K562 (cell line): Measurements from ENCODE around the gene HRAS. TPM values are rescaled to one million over a fixed set of nuclear protein-coding genes. Genes with fewer than 3 reads are reported as not detected.

Experiments used
- BCOR ChIP-seq: fragments of 450-650 bp; IDR thresholded peaks from 2 replicates; pipeline ENCODE4 v1.6.1; 2016
- ELF1 ChIP-seq: fragments of 200-800 bp; sonication (Bioruptor generic); IDR thresholded peaks from 2 replicates; pipeline ENCODE4 v1.6.1; 2016; ENCODE audit warnings: missing genetic modification characterization, missing compliant biosample characterization
- HMG20A ChIP-seq: fragments of 450-650 bp; formaldehyde crosslinking; conservative IDR thresholded peaks from 2 replicates; pipeline ENCODE4 v1.4.0; 2020; ENCODE audit warnings: mild to moderate bottlenecking, mixed read lengths
- KDM5B ChIP-seq: fragments of 200-600 bp; sonication (generic); IDR thresholded peaks from 2 replicates; pipeline ENCODE4 v1.6.1; 2012; ENCODE audit warnings: low read depth, mild to moderate bottlenecking, moderate library complexity, low read length, control low read depth, inconsistent platforms; ENCODE audit not compliant: insufficient replicate concordance
- MGA ChIP-seq: fragments of 450-650 bp; IDR thresholded peaks from 2 replicates; pipeline ENCODE4 v1.6.1; 2016; ENCODE audit warnings: mild to moderate bottlenecking, moderate library complexity
- MTA1 ChIP-seq: fragments of 450-650 bp; IDR thresholded peaks from 2 replicates; pipeline ENCODE4 v1.6.1; 2017; ENCODE audit warnings: borderline replicate concordance
- NCOR1 ChIP-seq: fragments of 450-650 bp; IDR thresholded peaks from 2 replicates; pipeline ENCODE4 v1.6.1; 2016; ENCODE audit warnings: mild to moderate bottlenecking, moderate library complexity
- RBM22 ChIP-seq: fragments of 200-400 bp; formaldehyde crosslinking; IDR thresholded peaks from 2 replicates; pipeline ENCODE4 v1.6.1; 2018; ENCODE audit warnings: low read length, low read depth; ENCODE audit not compliant: poor library complexity, severe bottlenecking
- RHOXF2B ChIP-seq: fragments of 250-450 bp; sonication (Bioruptor Pico); conservative IDR thresholded peaks from 2 replicates; pipeline ENCODE4 v1.5.1; 2021
- ZKSCAN1 ChIP-seq: fragments of 150-350 bp; IDR thresholded peaks from 2 replicates; pipeline ENCODE4 v1.6.1; 2016; ENCODE audit warnings: low read depth, low read length
- ZNF263 ChIP-seq: sonication (generic); formaldehyde crosslinking; IDR thresholded peaks from 2 replicates; pipeline ENCODE4 v1.8.0; 2022; ENCODE audit warnings: mild to moderate bottlenecking, missing genetic modification reagents, borderline replicate concordance
- polyA plus RNA-seq, 8 experiments: library from polyadenylated mRNA; depleted of rRNA in 4 of 8; stranded (reverse) in 5 of 8; unstranded in 3 of 8; fragments of >200 nt; fragmentation: Nextera tagmentation in 2 of 8; fragmentation: Illumina TruSeq in 1 of 8; extraction: Ambion mirVana in 2 of 8; extraction: Trizol in 1 of 8; gene quantifications; 2 replicates each; pipeline versions ENCODE4 v1.2.1 to v1.2.3, GENCODE V29; 2011 to 2014; ENCODE audit warnings: inconsistent platforms in 1 of 8, missing spikeins in 1 of 8
- total RNA-seq, 7 experiments: library from RNA; depleted of rRNA in 6 of 7; stranded (reverse); fragments of >200 nt in 6 of 7; fragmentation: Illumina TruSeq in 2 of 7; extraction: Trizol in 2 of 7; gene quantifications; 2 replicates each; pipeline versions ENCODE4 v1.2.1 to v1.2.3, GENCODE V29; 2011 to 2021; ENCODE audit warnings: low replicate concordance in 1 of 7
- TF ChIP-seq, protein P1 (sequence below), 2 experiments: fragments of 450-650 bp in 1 of 2; IDR thresholded peaks; 2 replicates each; pipeline ENCODE4 v1.6.1; 2011 to 2017; ENCODE audit warnings: low read depth in 2 of 2, antibody characterized with exemption in 1 of 2, borderline replicate concordance in 1 of 2, low read length in 1 of 2, mild to moderate bottlenecking in 1 of 2, mixed read lengths in 1 of 2; ENCODE audit not compliant: control insufficient read depth in 1 of 2

Gene HRAS
- total and polyA plus RNA-seq, 9 of the 15 experiments (the other 6 are each of a cell fraction or from before 2014, with no cell fraction given), result 2.8 to 73.5 (median 29.6) TPM

GRCh38 chr11:518463-519202 is 16.7 kb downstream of the HRAS start (continued):
- TF ChIP-seq ZNF263 (CRISPR knock-in tag) (peak; percentile 64; the same call in 1 of the 2 replicates), NCOR1 (peak; percentile 33), ZKSCAN1 (peak; percentile 68; the same call in 1 of the 2 replicates), MTA1 (0 out of 2 replicates have a peak, but pooled peaks have one; percentile 17), KDM5B (peak; percentile 80), RBM22 (no peak), RHOXF2B (CRISPR knock-in tag) (peak; percentile 8; the same call in 1 of the 2 replicates), ELF1 (tag) (peak; percentile 58; the same call in 1 of the 2 replicates), HMG20A (CRISPR knock-in tag) (no peak), BCOR (0 out of 2 replicates have a peak, but pooled peaks have one; percentile 5), MGA (peak; percentile 99)
- TF ChIP-seq, protein P1, sequence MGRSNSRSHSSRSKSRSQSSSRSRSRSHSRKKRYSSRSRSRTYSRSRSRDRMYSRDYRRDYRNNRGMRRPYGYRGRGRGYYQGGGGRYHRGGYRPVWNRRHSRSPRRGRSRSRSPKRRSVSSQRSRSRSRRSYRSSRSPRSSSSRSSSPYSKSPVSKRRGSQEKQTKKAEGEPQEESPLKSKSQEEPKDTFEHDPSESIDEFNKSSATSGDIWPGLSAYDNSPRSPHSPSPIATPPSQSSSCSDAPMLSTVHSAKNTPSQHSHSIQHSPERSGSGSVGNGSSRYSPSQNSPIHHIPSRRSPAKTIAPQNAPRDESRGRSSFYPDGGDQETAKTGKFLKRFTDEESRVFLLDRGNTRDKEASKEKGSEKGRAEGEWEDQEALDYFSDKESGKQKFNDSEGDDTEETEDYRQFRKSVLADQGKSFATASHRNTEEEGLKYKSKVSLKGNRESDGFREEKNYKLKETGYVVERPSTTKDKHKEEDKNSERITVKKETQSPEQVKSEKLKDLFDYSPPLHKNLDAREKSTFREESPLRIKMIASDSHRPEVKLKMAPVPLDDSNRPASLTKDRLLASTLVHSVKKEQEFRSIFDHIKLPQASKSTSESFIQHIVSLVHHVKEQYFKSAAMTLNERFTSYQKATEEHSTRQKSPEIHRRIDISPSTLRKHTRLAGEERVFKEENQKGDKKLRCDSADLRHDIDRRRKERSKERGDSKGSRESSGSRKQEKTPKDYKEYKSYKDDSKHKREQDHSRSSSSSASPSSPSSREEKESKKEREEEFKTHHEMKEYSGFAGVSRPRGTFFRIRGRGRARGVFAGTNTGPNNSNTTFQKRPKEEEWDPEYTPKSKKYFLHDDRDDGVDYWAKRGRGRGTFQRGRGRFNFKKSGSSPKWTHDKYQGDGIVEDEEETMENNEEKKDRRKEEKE (IDR thresholded peaks at IDR 0.05; ENCODE audit: borderline replicate concordance in 1 of 2, control insufficient read depth in 1 of 2, low read depth in 2 of 2, low read length in 1 of 2), result peak in 1 of 2 experiments; percentile 86; a peak in 2 of 4 replicates
